GM23338 (cell line): ENCODE measurements around the gene SLC6A7.

Source experiments
- CTCF ChIP-seq, 2 experiments: fragments of 200-600 bp in 1 of 2; sonication (generic) in 1 of 2; conservative IDR thresholded peaks; 2 replicates each; pipeline versions ENCODE4 v1.5.1 to v1.6.1; 2016 to 2017; ENCODE audit warnings: antibody characterized with exemption in 2 of 2, low read depth in 2 of 2, mild to moderate bottlenecking in 2 of 2, moderate library complexity in 1 of 2
- EZH2 ChIP-seq: fragments of 200-600 bp; sonication (generic); IDR thresholded peaks from one replicate; pipeline ENCODE4 v1.8.0; 2017; ENCODE audit warnings: antibody characterized with exemption, mild to moderate bottlenecking, low read depth; ENCODE audit not compliant: unreplicated experiment
- EZH2phosphoT487 ChIP-seq: fragments of 200-600 bp; sonication (generic); IDR thresholded peaks from one replicate; pipeline ENCODE4 v1.8.1; 2018; ENCODE audit warnings: antibody characterized with exemption; ENCODE audit not compliant: unreplicated experiment
- NANOG ChIP-seq: IDR thresholded peaks from 2 replicates; pipeline ENCODE4 v1.6.1; 2016; ENCODE audit warnings: antibody characterized with exemption, borderline replicate concordance
- ZNF114 ChIP-seq: fragments of 250-450 bp; sonication (Bioruptor Pico); IDR thresholded peaks from 2 replicates; pipeline ENCODE4 v1.5.0; 2020; ENCODE audit warnings: mild to moderate bottlenecking, moderate library complexity

- no peak for TF ChIP-seq CTCF (conservative IDR thresholded peaks at IDR 0.05; ENCODE audit: low read depth in 2 of 2)
- TF ChIP-seq EZH2phosphoT487, result no peak
- no peak for TF ChIP-seq EZH2
- no peak for TF ChIP-seq ZNF114
- no peak for TF ChIP-seq NANOG
Measured at GRCh38 chr5:150158170-150158949, 31.5 kb upstream of the SLC6A7 start.
